HG02588 (cell line): ENCODE results near the gene CYB5A.
A peak's percentile ranks its signal among the peaks of the same experiment; 100 is the strongest.

Experiments
- ATAC-seq: cut with Tn5 transposase; IDR thresholded peaks from one replicate; pipeline ENCODE4 v1.9.1; 2021; ENCODE audit warnings: mild to moderate bottlenecking, moderate library complexity; ENCODE audit not compliant: unreplicated experiment

CYB5A gene

GRCh38 chr18:74278983-74279382 is 12.8 kb downstream of the CYB5A start:
- ATAC-seq, result no peak

GRCh38 chr18:74278058-74278457 is 13.7 kb downstream of the CYB5A start:
- no peak for ATAC-seq

- no peak for ATAC-seq
These were observed 14.5 kb downstream of the CYB5A start for GRCh38 chr18:74277296-74277695.

GRCh38 chr18:74276609-74277008 is 15.2 kb downstream of the CYB5A start:
- ATAC-seq, result no peak

GRCh38 chr18:74275736-74276135 is 16.0 kb downstream of the CYB5A start:
- ATAC-seq, result no peak

GRCh38 chr18:74274700-74275099 is 17.1 kb downstream of the CYB5A start:
- ATAC-seq, result no peak

- no peak for ATAC-seq
These were observed 18.4 kb downstream of the CYB5A start for GRCh38 chr18:74273394-74273793.

- no peak for ATAC-seq
These were observed 20.1 kb downstream of the CYB5A start for GRCh38 chr18:74271635-74272034.

GRCh38 chr18:74268933-74269620 is 22.7 kb downstream of the CYB5A start:
- ATAC-seq, result no peak

- no peak for ATAC-seq
These were observed 23.6 kb downstream of the CYB5A start for GRCh38 chr18:74268175-74268574.

GRCh38 chr18:74266161-74266560 is 25.6 kb downstream of the CYB5A start:
- ATAC-seq, result no peak

GRCh38 chr18:74265546-74266098 is 26.1 kb downstream of the CYB5A start:
- no peak for ATAC-seq

GRCh38 chr18:74264303-74265020 is 27.3 kb downstream of the CYB5A start:
- peak; percentile 98 for ATAC-seq

GRCh38 chr18:74261053-74261713 is 30.6 kb downstream of the CYB5A start:
- ATAC-seq, result no peak

- ATAC-seq, result no peak
These were observed 32.4 kb downstream of the CYB5A start for GRCh38 chr18:74259347-74259746.

- no peak for ATAC-seq
These were observed 34.7 kb downstream of the CYB5A start for GRCh38 chr18:74257083-74257482.

GRCh38 chr18:74256190-74256589 is 35.6 kb downstream of the CYB5A start:
- ATAC-seq, result no peak

GRCh38 chr18:74255131-74255616 is 36.6 kb downstream of the CYB5A start:
- no peak for ATAC-seq

- ATAC-seq, result no peak
These were observed 39.7 kb downstream of the CYB5A start for GRCh38 chr18:74252039-74252395.

- ATAC-seq, result no peak
These were observed 40.3 kb downstream of the CYB5A start for GRCh38 chr18:74251297-74252038.

GRCh38 chr18:74250131-74250530 is 41.6 kb downstream of the CYB5A start:
- ATAC-seq, result no peak
